Measurements from ENCODE around the gene PANK3.

Gene PANK3

DNA sequence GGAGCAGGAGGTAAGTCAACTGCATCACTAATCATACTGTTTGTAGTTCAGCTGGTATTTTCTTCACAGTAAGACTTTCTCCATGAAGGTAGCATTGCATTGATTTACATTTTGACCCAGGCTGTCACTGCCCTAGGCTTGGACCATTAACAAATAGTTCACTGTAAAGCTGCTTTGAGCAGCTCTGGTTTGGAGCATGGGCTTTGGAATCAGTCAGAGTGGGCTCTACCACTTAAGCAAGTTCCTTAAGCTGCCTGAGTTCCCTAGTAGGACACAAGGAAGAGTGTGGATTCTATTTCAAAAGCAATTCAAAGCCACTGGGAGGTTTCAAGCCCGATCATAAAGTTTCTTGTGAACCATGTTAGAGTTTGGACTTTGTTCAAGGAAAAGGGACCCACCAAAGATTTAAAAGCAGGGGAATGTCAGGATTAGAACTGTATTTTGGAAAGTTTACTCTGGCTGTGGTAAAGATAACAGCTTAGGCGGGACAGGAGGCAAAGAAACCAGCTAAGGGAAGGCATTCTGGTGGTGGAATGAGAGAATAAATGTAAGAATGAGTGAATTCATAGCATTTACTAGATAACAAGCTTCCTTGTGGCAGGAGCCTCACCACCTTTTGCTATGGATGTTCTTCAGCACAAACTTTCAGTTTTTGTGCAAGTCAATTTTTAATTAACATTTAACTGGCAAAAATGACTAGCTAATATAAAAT is 12.3 kb upstream of the PANK3 start:
- no peaks in the 10 kb centered on the region for H4K20me1 ChIP-seq (ENCODE audit: insufficient read depth, low read length)
- H3K4me2 ChIP-seq (ENCODE audit: low read length), result no peak overlapping the region
- H3K4me3 ChIP-seq (ENCODE audit: low read length), result no peak overlapping the region
- H3K4me1 ChIP-seq (ENCODE audit: low read length), result peaks cover 13% of the 10 kb centered on the region
- no peaks in the 10 kb centered on the region for H3K36me3 ChIP-seq (replicated peaks; ENCODE audit: low read depth, low read length)
- no peak for TF ChIP-seq EZH2phosphoT487 (IDR thresholded peaks at IDR 0.05; ENCODE audit: low read depth)
- TF ChIP-seq, protein P1, sequence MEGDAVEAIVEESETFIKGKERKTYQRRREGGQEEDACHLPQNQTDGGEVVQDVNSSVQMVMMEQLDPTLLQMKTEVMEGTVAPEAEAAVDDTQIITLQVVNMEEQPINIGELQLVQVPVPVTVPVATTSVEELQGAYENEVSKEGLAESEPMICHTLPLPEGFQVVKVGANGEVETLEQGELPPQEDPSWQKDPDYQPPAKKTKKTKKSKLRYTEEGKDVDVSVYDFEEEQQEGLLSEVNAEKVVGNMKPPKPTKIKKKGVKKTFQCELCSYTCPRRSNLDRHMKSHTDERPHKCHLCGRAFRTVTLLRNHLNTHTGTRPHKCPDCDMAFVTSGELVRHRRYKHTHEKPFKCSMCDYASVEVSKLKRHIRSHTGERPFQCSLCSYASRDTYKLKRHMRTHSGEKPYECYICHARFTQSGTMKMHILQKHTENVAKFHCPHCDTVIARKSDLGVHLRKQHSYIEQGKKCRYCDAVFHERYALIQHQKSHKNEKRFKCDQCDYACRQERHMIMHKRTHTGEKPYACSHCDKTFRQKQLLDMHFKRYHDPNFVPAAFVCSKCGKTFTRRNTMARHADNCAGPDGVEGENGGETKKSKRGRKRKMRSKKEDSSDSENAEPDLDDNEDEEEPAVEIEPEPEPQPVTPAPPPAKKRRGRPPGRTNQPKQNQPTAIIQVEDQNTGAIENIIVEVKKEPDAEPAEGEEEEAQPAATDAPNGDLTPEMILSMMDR (IDR thresholded peaks at IDR 0.05; ENCODE audit: low read depth, low read length), result no peak
- H2AFZ ChIP-seq (ENCODE audit: low read depth, low read length), result no peak overlapping the region
- H3K9ac ChIP-seq (ENCODE audit: low read length), result no peak overlapping the region
- H3K27ac ChIP-seq (ENCODE audit: low read length), result no peak overlapping the region
- H3K27me3 ChIP-seq (ENCODE audit: low read depth, low read length), result no peaks in the 10 kb centered on the region
- no peaks in the 10 kb centered on the region for H3K9me3 ChIP-seq (ENCODE audit: insufficient read depth, low read length)
- H3K79me2 ChIP-seq (ENCODE audit: low read length), result no peaks in the 10 kb centered on the region

DNA sequence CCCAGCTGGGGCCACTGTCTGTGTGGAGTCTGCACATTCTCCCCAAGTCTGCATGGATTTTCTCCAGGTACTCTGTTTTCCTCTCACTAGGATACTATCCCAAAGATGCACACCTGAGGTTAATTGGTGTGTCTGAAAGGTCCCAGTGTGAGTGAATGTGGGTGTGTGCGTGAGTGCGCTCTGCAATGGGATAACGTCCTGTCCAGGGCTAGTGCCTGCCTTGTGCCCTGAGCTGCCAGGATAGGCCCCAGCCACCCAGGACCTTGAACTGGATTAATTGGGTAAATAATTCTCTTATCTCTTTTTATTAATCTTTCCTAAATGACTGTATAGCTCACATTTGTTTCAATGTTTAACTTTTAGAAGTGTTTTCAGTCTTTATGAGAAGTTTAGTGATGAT is 11.5 kb upstream of the PANK3 start:
- Histone ChIP-seq H3K9ac (ENCODE audit: low read length) (no peak overlapping the region), H3K4me2 (ENCODE audit: low read length) (no peak overlapping the region), H3K9me3 (ENCODE audit: insufficient read depth, low read length) (no peaks in the 10 kb centered on the region), H3K4me1 (ENCODE audit: low read length) (peaks cover 21% of the 10 kb centered on the region), H3K27ac (ENCODE audit: low read length) (no peak overlapping the region), H3K4me3 (ENCODE audit: low read length) (no peak overlapping the region), H4K20me1 (ENCODE audit: insufficient read depth, low read length) (no peaks in the 10 kb centered on the region), H3K79me2 (ENCODE audit: low read length) (no peaks in the 10 kb centered on the region), H2AFZ (ENCODE audit: low read depth, low read length) (no peak overlapping the region), H3K36me3 (replicated peaks; ENCODE audit: low read depth, low read length) (no peaks in the 10 kb centered on the region), H3K27me3 (ENCODE audit: low read depth, low read length) (no peaks in the 10 kb centered on the region)
- TF ChIP-seq EZH2phosphoT487 (IDR thresholded peaks at IDR 0.05; ENCODE audit: low read depth), result no peak
- TF ChIP-seq, protein P1 (IDR thresholded peaks at IDR 0.05; ENCODE audit: low read depth, low read length), result no peak

DNA sequence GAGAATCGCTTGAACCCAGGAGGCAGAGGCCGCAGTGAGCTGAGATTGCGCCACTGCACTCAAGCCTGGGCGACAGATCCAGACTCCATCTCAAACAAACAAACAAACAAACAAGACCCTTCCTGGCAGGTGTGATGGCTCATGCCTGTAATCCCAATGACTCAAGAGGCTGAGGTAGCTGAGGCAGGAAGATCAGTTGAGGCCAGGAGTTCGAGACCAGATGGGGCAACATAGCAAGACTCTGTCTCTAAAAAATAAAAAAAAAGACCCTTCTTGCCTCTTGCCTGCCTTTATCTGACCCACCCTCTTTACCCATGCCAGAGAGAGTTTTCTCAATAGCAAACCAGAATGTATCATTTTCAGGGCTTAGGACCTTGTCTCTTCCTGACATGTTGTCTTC is 8.8 kb upstream of the PANK3 start:
- peaks cover 48% of the 10 kb centered on the region for H3K4me1 ChIP-seq (ENCODE audit: low read length)
- no peaks in the 10 kb centered on the region for H3K27me3 ChIP-seq (ENCODE audit: low read depth, low read length)
- no peaks in the 10 kb centered on the region for H3K79me2 ChIP-seq (ENCODE audit: low read length)
- peak overlapping the region; percentile 34 for H3K27ac ChIP-seq (ENCODE audit: low read length)
- H3K9me3 ChIP-seq (ENCODE audit: insufficient read depth, low read length), result no peaks in the 10 kb centered on the region
- no peaks in the 10 kb centered on the region for H3K36me3 ChIP-seq (replicated peaks; ENCODE audit: low read depth, low read length)
- TF ChIP-seq EZH2phosphoT487 (IDR thresholded peaks at IDR 0.05; ENCODE audit: low read depth), result no peak
- TF ChIP-seq, protein P1 (IDR thresholded peaks at IDR 0.05; ENCODE audit: low read depth, low read length), result no peak
- H2AFZ ChIP-seq (ENCODE audit: low read depth, low read length), result no peak overlapping the region
- peak overlapping the region; percentile 7 for H3K4me2 ChIP-seq (ENCODE audit: low read length)
- H3K4me3 ChIP-seq (ENCODE audit: low read length), result no peak overlapping the region
- no peak overlapping the region; the same call in 1 of the 2 replicates for H3K9ac ChIP-seq (ENCODE audit: low read length)
- no peaks in the 10 kb centered on the region for H4K20me1 ChIP-seq (ENCODE audit: insufficient read depth, low read length)

- Histone ChIP-seq H3K27ac (ENCODE audit: low read length) (peak overlapping the region; percentile 91), H3K9me3 (ENCODE audit: insufficient read depth, low read length) (no peaks in the 10 kb centered on the region), H3K9ac (ENCODE audit: low read length) (peak overlapping the region; percentile 57; the same call in 1 of the 2 replicates), H3K36me3 (replicated peaks; ENCODE audit: low read depth, low read length) (no peaks in the 10 kb centered on the region), H3K27me3 (ENCODE audit: low read depth, low read length) (no peaks in the 10 kb centered on the region), H3K4me1 (ENCODE audit: low read length) (peaks cover 56% of the 10 kb centered on the region), H3K79me2 (ENCODE audit: low read length) (no peaks in the 10 kb centered on the region), H3K4me2 (ENCODE audit: low read length) (peak overlapping the region; percentile 54), H4K20me1 (ENCODE audit: insufficient read depth, low read length) (no peaks in the 10 kb centered on the region), H2AFZ (ENCODE audit: low read depth, low read length) (no peak overlapping the region), H3K4me3 (ENCODE audit: low read length) (peak overlapping the region; percentile 40; the same call in 1 of the 2 replicates)
- no peak for TF ChIP-seq EZH2phosphoT487 (IDR thresholded peaks at IDR 0.05; ENCODE audit: low read depth)
- TF ChIP-seq, protein P1 (IDR thresholded peaks at IDR 0.05; ENCODE audit: low read depth, low read length), result no peak
Observed at GRCh38 chr5:168585119-168585856, 6.1 kb upstream of the PANK3 start.

Measured in OCI-LY3 (cell line).